Suprapubic skin (tissue), 4 donors: ENCODE measurements around the gene RCL1. TPM values are rescaled to one million over a fixed set of nuclear protein-coding genes. Genes with fewer than 3 reads are reported as not detected.

Experiments
- DNase-seq, 2 donors: peaks; one replicate each; pipeline ENCODE4 v3.0.0-alpha.2; 2019; ENCODE audit warnings: low spot score in 2 of 2
- H3K27ac ChIP-seq: fragments of 200-600 bp; sonication (generic); one replicate; pipeline ENCODE4 v1.5.1; 2019
- H3K27me3 ChIP-seq: fragments of 200-600 bp; sonication (generic); one replicate; pipeline ENCODE4 v1.5.1; 2019
- H3K36me3 ChIP-seq: fragments of 200-600 bp; sonication (generic); one replicate; pipeline ENCODE4 v1.5.1; 2019
- H3K4me1 ChIP-seq: fragments of 200-600 bp; sonication (generic); one replicate; pipeline ENCODE4 v1.5.1; 2019
- H3K4me3 ChIP-seq: fragments of 200-600 bp; sonication (generic); one replicate; pipeline ENCODE4 v1.5.1; 2019; ENCODE audit warnings: mild to moderate bottlenecking
- H3K9me3 ChIP-seq: fragments of 200-600 bp; sonication (generic); one replicate; pipeline ENCODE4 v1.5.1; 2019
- CTCF ChIP-seq, 2 donors: fragments of 200-600 bp in 1 of 2; fragments of 450-650 bp in 1 of 2; sonication (generic) in 1 of 2; IDR thresholded peaks; one replicate each; pipeline ENCODE4 v1.5.1; 2016 to 2019; ENCODE audit warnings: antibody characterized with exemption in 2 of 2, mild to moderate bottlenecking in 1 of 2, moderate library complexity in 1 of 2
- EP300 ChIP-seq: sonication (generic); formaldehyde crosslinking; IDR thresholded peaks from one replicate; pipeline ENCODE4 v1.6.1; 2017; ENCODE audit warnings: antibody characterized with exemption
- POLR2A ChIP-seq, 2 donors: fragments of 450-650 bp; IDR thresholded peaks; one replicate each; pipeline ENCODE4 v1.6.1; 2017; ENCODE audit warnings: antibody characterized with exemption in 2 of 2, mild to moderate bottlenecking in 2 of 2, moderate library complexity in 2 of 2
- POLR2AphosphoS5 ChIP-seq, 3 donors: sonication (generic); formaldehyde crosslinking; IDR thresholded peaks; one replicate each; pipeline ENCODE4 v1.6.1; 2017; ENCODE audit warnings: antibody characterized with exemption in 3 of 3
- WGBS: methylation state at CpG from one replicate; pipeline ENCODE4 v1.1.5; 2018; 5-methylcytosine and 5-hydroxymethylcytosine counted together
- total RNA-seq, 4 donors: library from RNA; depleted of rRNA; stranded (reverse); fragments of >200 nt; gene quantifications; one replicate each; pipeline ENCODE4 v1.1.0, GENCODE V29; 2016

Gene RCL1
- total RNA-seq, 4 donors from 2014 or later, result 44.7 to 75.7 (median 55.5) TPM

GRCh38 chr9:4828761-4829160, 36.0 kb downstream of the RCL1 start:
- Histone ChIP-seq H3K9me3 (no peaks in the 10 kb centered on the region), H3K36me3 (peaks cover 8% of the 10 kb centered on the region), H3K4me3 (no peak overlapping the region), H3K27ac (no peak overlapping the region), H3K27me3 (no peaks in the 10 kb centered on the region), H3K4me1 (no peaks in the 10 kb centered on the region)
- TF ChIP-seq POLR2A (IDR thresholded peaks at IDR 0.05) (no peak), CTCF (IDR thresholded peaks at IDR 0.05) (no peak), EP300 (no peak), POLR2AphosphoS5 (IDR thresholded peaks at IDR 0.05) (no peak)
- DNase-seq, result no peak
- WGBS, result 94% methylated on average over 2 of the region's 2 CpGs

- Histone ChIP-seq H3K4me3 (no peak overlapping the region), H3K27ac (no peak overlapping the region), H3K36me3 (peaks cover 8% of the 10 kb centered on the region), H3K27me3 (no peaks in the 10 kb centered on the region), H3K4me1 (no peaks in the 10 kb centered on the region), H3K9me3 (no peaks in the 10 kb centered on the region)
- TF ChIP-seq CTCF (IDR thresholded peaks at IDR 0.05) (no peak), POLR2A (IDR thresholded peaks at IDR 0.05) (no peak), POLR2AphosphoS5 (IDR thresholded peaks at IDR 0.05) (no peak), EP300 (no peak)
- no peak for DNase-seq
- 74% methylated on average over 1 of the region's 1 CpG for WGBS
These were observed 37.2 kb downstream of the RCL1 start for GRCh38 chr9:4829969-4830368.

GRCh38 chr9:4830699-4831098, 38.0 kb downstream of the RCL1 start:
- Histone ChIP-seq H3K4me3 (no peak overlapping the region), H3K4me1 (peaks cover under 1% of the 10 kb centered on the region)
- 79% methylated on average over 5 of the region's 5 CpGs for WGBS

GRCh38 chr9:4831119-4831518, 38.4 kb downstream of the RCL1 start:
- H3K4me3 ChIP-seq, result no peak overlapping the region
- no peak overlapping the region for H3K27ac ChIP-seq
- H3K9me3 ChIP-seq, result no peaks in the 10 kb centered on the region
- DNase-seq, result no peak
- 90% methylated on average over 5 of the region's 5 CpGs for WGBS
- no peaks in the 10 kb centered on the region for H3K27me3 ChIP-seq
- TF ChIP-seq POLR2A (IDR thresholded peaks at IDR 0.05) (no peak), CTCF (IDR thresholded peaks at IDR 0.05) (no peak), POLR2AphosphoS5 (IDR thresholded peaks at IDR 0.05) (no peak), EP300 (no peak)
- H3K36me3 ChIP-seq, result peaks cover 8% of the 10 kb centered on the region
- peaks cover 5% of the 10 kb centered on the region for H3K4me1 ChIP-seq

More at GRCh38 chr9:4830699-4831098, 38.0 kb downstream of the RCL1 start:
- no peak overlapping the region for H3K27ac ChIP-seq
- TF ChIP-seq POLR2A (IDR thresholded peaks at IDR 0.05), result no peak
- no peak for TF ChIP-seq EP300
- TF ChIP-seq CTCF (IDR thresholded peaks at IDR 0.05), result no peak
- no peak for TF ChIP-seq POLR2AphosphoS5 (IDR thresholded peaks at IDR 0.05)
- peaks cover 8% of the 10 kb centered on the region for H3K36me3 ChIP-seq
- no peaks in the 10 kb centered on the region for H3K27me3 ChIP-seq
- no peak for DNase-seq
- H3K9me3 ChIP-seq, result no peaks in the 10 kb centered on the region

- Histone ChIP-seq H3K9me3 (no peaks in the 10 kb centered on the region), H3K27ac (no peak overlapping the region), H3K4me3 (no peak overlapping the region), H3K27me3 (no peaks in the 10 kb centered on the region), H3K36me3 (peaks cover 8% of the 10 kb centered on the region), H3K4me1 (peaks cover 13% of the 10 kb centered on the region)
- no peak for DNase-seq
- WGBS, result 90% methylated on average over 3 of the region's 3 CpGs
- TF ChIP-seq EP300 (no peak), POLR2AphosphoS5 (IDR thresholded peaks at IDR 0.05) (no peak), CTCF (IDR thresholded peaks at IDR 0.05) (no peak), POLR2A (IDR thresholded peaks at IDR 0.05) (no peak)
These were observed 39.2 kb downstream of the RCL1 start for GRCh38 chr9:4831944-4832343.
